GM19463 (cell line): Measurements from ENCODE around the gene RRP15.

Experiments
- ATAC-seq: cut with Tn5 transposase; IDR thresholded peaks from one replicate; pipeline ENCODE4 v1.9.1; 2021; ENCODE audit warnings: mild to moderate bottlenecking, moderate library complexity; ENCODE audit not compliant: unreplicated experiment

RRP15 gene

GRCh38 chr1:218361298-218362065 lies 76.4 kb downstream of the RRP15 start:
- ATAC-seq = no peak

GRCh38 chr1:218362418-218363076 lies 77.5 kb downstream of the RRP15 start:
- no peak for ATAC-seq

- ATAC-seq = no peak
Observed at GRCh38 chr1:218363141-218363540, 78.0 kb downstream of the RRP15 start.

- no peak for ATAC-seq
Observed at GRCh38 chr1:218364028-218364710, 79.1 kb downstream of the RRP15 start.

GRCh38 chr1:218365226-218365999 lies 80.3 kb downstream of the RRP15 start:
- ATAC-seq = no peak

- ATAC-seq = no peak
Observed at GRCh38 chr1:218366322-218367052, 81.4 kb downstream of the RRP15 start.

- ATAC-seq = no peak
Observed at GRCh38 chr1:218367118-218367517, 82.0 kb downstream of the RRP15 start.

GRCh38 chr1:218368686-218369085 lies 83.6 kb downstream of the RRP15 start:
- no peak for ATAC-seq

GRCh38 chr1:218369688-218370511 lies 84.8 kb downstream of the RRP15 start:
- ATAC-seq = no peak

- no peak for ATAC-seq
Observed at GRCh38 chr1:218371927-218372672, 87.0 kb downstream of the RRP15 start.

- ATAC-seq = no peak
Observed at GRCh38 chr1:218374401-218375353, 89.6 kb downstream of the RRP15 start.

GRCh38 chr1:218376722-218377121 lies 91.6 kb downstream of the RRP15 start:
- ATAC-seq = peak; percentile 9

- ATAC-seq = peak; percentile 90
Observed at GRCh38 chr1:218377143-218377660, 92.1 kb downstream of the RRP15 start.

GRCh38 chr1:218380125-218380977 lies 95.3 kb downstream of the RRP15 start:
- no peak for ATAC-seq

GRCh38 chr1:218382261-218382660 lies 97.2 kb downstream of the RRP15 start:
- ATAC-seq = no peak

GRCh38 chr1:218383051-218383450 lies 98.0 kb downstream of the RRP15 start:
- no peak for ATAC-seq

GRCh38 chr1:218383681-218384080 lies 98.6 kb downstream of the RRP15 start:
- ATAC-seq = no peak
